H9 (cell line): ENCODE results near the gene PRKCB. TPM values are rescaled to one million over a fixed set of nuclear protein-coding genes. Genes with fewer than 3 reads are reported as not detected.

Experiments used
- DNase-seq: peaks from one replicate; pipeline ENCODE4 v3.0.0-alpha.2; 2017
- H2AFZ ChIP-seq: one replicate; pipeline ENCODE4 v1.6.1; 2013; ENCODE audit warnings: mild to moderate bottlenecking, low read length, control low read depth, moderate library complexity
- H2AK5ac ChIP-seq: 2 replicates; pipeline ENCODE4 v1.6.1; 2013; ENCODE audit warnings: low read length, control low read depth, mixed read lengths; ENCODE audit not compliant: insufficient read length
- H2BK120ac ChIP-seq: one replicate; pipeline ENCODE4 v1.6.1; 2013; ENCODE audit warnings: low read depth, mild to moderate bottlenecking, low read length, control low read depth, inconsistent platforms; ENCODE audit not compliant: poor library complexity, severe bottlenecking
- H2BK12ac ChIP-seq: 2 replicates; pipeline ENCODE4 v1.6.1; 2013; ENCODE audit warnings: low read length, control low read depth, mixed read lengths, low read depth; ENCODE audit not compliant: insufficient read length
- H2BK15ac ChIP-seq: 2 replicates; pipeline ENCODE4 v1.6.1; 2013; ENCODE audit warnings: low read depth, low read length, control low read depth
- H2BK20ac ChIP-seq: one replicate; pipeline ENCODE4 v1.6.1; 2013; ENCODE audit warnings: low read depth, mild to moderate bottlenecking, low read length, control low read depth, inconsistent platforms; ENCODE audit not compliant: poor library complexity, severe bottlenecking
- H2BK5ac ChIP-seq: 2 replicates; pipeline ENCODE4 v1.6.1; 2013; ENCODE audit warnings: low read length, control low read depth, mixed read lengths; ENCODE audit not compliant: insufficient read length
- H3K14ac ChIP-seq: 2 replicates; pipeline ENCODE4 v1.6.1; 2013; ENCODE audit warnings: low read length, control low read depth; ENCODE audit not compliant: insufficient read depth
- H3K18ac ChIP-seq: 2 replicates; pipeline ENCODE4 v1.6.1; 2013; ENCODE audit warnings: low read depth, mild to moderate bottlenecking, mixed read lengths, low read length, control low read depth; ENCODE audit not compliant: insufficient read length
- H3K23ac ChIP-seq: 2 replicates; pipeline ENCODE4 v1.6.1; 2013; ENCODE audit warnings: low read length, control low read depth, mixed read lengths, low read depth; ENCODE audit not compliant: insufficient read length
- H3K23me2 ChIP-seq: 2 replicates; pipeline ENCODE4 v1.6.1; 2013; ENCODE audit warnings: low read depth, mild to moderate bottlenecking, mixed read lengths, low read length, control low read depth; ENCODE audit not compliant: insufficient read length, poor library complexity, severe bottlenecking
- H3K27ac ChIP-seq: 2 replicates; pipeline ENCODE4 v1.5.1; 2013; ENCODE audit warnings: low read length, control low read depth, mixed read lengths, low read depth; ENCODE audit not compliant: insufficient read length
- H3K27me3 ChIP-seq: 2 replicates; pipeline ENCODE4 v1.6.1; 2013; ENCODE audit warnings: low read length, control low read depth, inconsistent platforms; ENCODE audit not compliant: insufficient read depth
- H3K4ac ChIP-seq: 2 replicates; pipeline ENCODE4 v1.6.1; 2013; ENCODE audit warnings: low read depth, mild to moderate bottlenecking, control low read depth, inconsistent platforms, low read length, moderate library complexity
- H3K4me1 ChIP-seq: 2 replicates; pipeline ENCODE4 v1.6.1; 2013; ENCODE audit warnings: low read length, control low read depth, inconsistent platforms; ENCODE audit not compliant: insufficient read depth
- H3K4me2 ChIP-seq: 2 replicates; pipeline ENCODE4 v1.6.1; 2013; ENCODE audit warnings: low read length, control low read depth, mixed read lengths; ENCODE audit not compliant: insufficient read length, insufficient read depth
- H3K56ac ChIP-seq: 2 replicates; pipeline ENCODE4 v1.6.1; 2013; ENCODE audit warnings: low read depth, mild to moderate bottlenecking, mixed read lengths, low read length, control low read depth; ENCODE audit not compliant: insufficient read length
- H3K79me1 ChIP-seq: 2 replicates; pipeline ENCODE4 v1.6.1; 2013; ENCODE audit warnings: low read depth, mild to moderate bottlenecking, moderate library complexity, low read length, control low read depth, inconsistent platforms; ENCODE audit not compliant: insufficient read depth, poor library complexity, severe bottlenecking
- H3K79me2 ChIP-seq: 2 replicates; pipeline ENCODE4 v1.6.1; 2013; ENCODE audit warnings: low read length, control low read depth, inconsistent platforms; ENCODE audit not compliant: insufficient read depth
- H3K9ac ChIP-seq: 2 replicates; pipeline ENCODE4 v1.6.1; 2013; ENCODE audit warnings: low read length, control low read depth, mixed read lengths; ENCODE audit not compliant: insufficient read length; ENCODE audit errors: extremely low read depth
- H3K9me3 ChIP-seq: one replicate; pipeline ENCODE4 v1.6.1; 2013; ENCODE audit warnings: low read depth, low read length, inconsistent platforms; ENCODE audit not compliant: control insufficient read depth
- H3T11ph ChIP-seq: one replicate; pipeline ENCODE4 v1.6.1; 2013; ENCODE audit warnings: mild to moderate bottlenecking, low read length, control low read depth, inconsistent platforms
- H4K20me1 ChIP-seq: one replicate; pipeline ENCODE4 v1.6.1; 2013; ENCODE audit not compliant: control insufficient read depth, insufficient read length, insufficient read depth
- H4K5ac ChIP-seq: 2 replicates; pipeline ENCODE4 v1.6.1; 2013; ENCODE audit warnings: low read depth, mild to moderate bottlenecking, mixed read lengths, low read length, control low read depth; ENCODE audit not compliant: insufficient read length
- H4K8ac ChIP-seq: replicated peaks from 2 replicates; pipeline ENCODE4 v1.6.1; 2013; ENCODE audit warnings: low read length, control low read depth, mixed read lengths, low read depth; ENCODE audit not compliant: insufficient read length
- H4K91ac ChIP-seq: 2 replicates; pipeline ENCODE4 v1.6.1; 2013; ENCODE audit warnings: low read depth, mild to moderate bottlenecking, moderate library complexity, mixed read lengths, low read length, control low read depth; ENCODE audit not compliant: insufficient read length
- H3K27ac Mint-ChIP-seq, 3 experiments: 2 replicates in 2 of 3; 3 replicates in 1 of 3; pipeline ENCODE4 v1.8.0; 2020 to 2021; ENCODE audit warnings: mixed read lengths in 3 of 3, mild to moderate bottlenecking in 1 of 3, moderate library complexity in 1 of 3
- H3K27me3 Mint-ChIP-seq: 2 replicates; pipeline ENCODE4 v1.8.0; 2021; ENCODE audit warnings: low read depth, mild to moderate bottlenecking, moderate library complexity, mixed read lengths
- H3K36me3 Mint-ChIP-seq, 3 experiments: 2 replicates in 2 of 3; 3 replicates in 1 of 3; pipeline ENCODE4 v1.8.0; 2020 to 2021; ENCODE audit warnings: low read depth in 3 of 3, mixed read lengths in 3 of 3; ENCODE audit not compliant: insufficient read depth in 1 of 3
- H3K4me1 Mint-ChIP-seq, 2 experiments: 2 replicates each; pipeline ENCODE4 v1.8.0; 2020; ENCODE audit warnings: mixed read lengths in 2 of 2
- H3K4me3 Mint-ChIP-seq, 2 experiments: 2 replicates in 1 of 2; 3 replicates in 1 of 2; pipeline ENCODE4 v1.8.0; 2020 to 2021; ENCODE audit warnings: mild to moderate bottlenecking in 2 of 2, mixed read lengths in 2 of 2, moderate library complexity in 1 of 2
- H3K9me3 Mint-ChIP-seq, 2 experiments: 2 replicates in 1 of 2; 3 replicates in 1 of 2; pipeline ENCODE4 v1.8.0; 2020; ENCODE audit warnings: mild to moderate bottlenecking in 2 of 2, mixed read lengths in 2 of 2, moderate library complexity in 1 of 2
- CTCF ChIP-seq: fragments of 200-600 bp; sonication (generic); conservative IDR thresholded peaks from 3 replicates; pipeline ENCODE4 v1.8.0; 2021; ENCODE audit warnings: antibody characterized with exemption, mild to moderate bottlenecking
- WGBS: extraction: QIAGEN DNeasy Blood & Tissue Kit; methylation state at CpG from one replicate; pipeline ENCODE4 v1.1.7; 2013; ENCODE audit warnings: missing lambda C conversion rate, low lambda C conversion rate, mixed read lengths; ENCODE audit not compliant: insufficient read length; ENCODE audit errors: extremely low coverage; 5-methylcytosine and 5-hydroxymethylcytosine counted together
- total RNA-seq: library from RNA; stranded (reverse); gene quantifications from 2 replicates; pipeline ENCODE4 v1.2.1, GENCODE V29; 2021

The PRKCB gene
- total RNA-seq, 1 experiment from 2014 or later: 7.0 TPM

GRCh38 chr16:23927796-23928195 lies 92.0 kb downstream of the PRKCB start:
- Mint-ChIP-seq H3K27ac (no peak overlapping the region; a peak in 1 of 7 replicates), H3K9me3 (no peaks in the 10 kb centered on the region), H3K27me3 (peaks cover 6% of the 10 kb centered on the region), H3K4me3 (no peak overlapping the region), H3K4me1 (no peaks in the 10 kb centered on the region), H3K36me3 (no peaks in the 10 kb centered on the region)
- Histone ChIP-seq H3K9ac (no peak overlapping the region), H3K4ac (no peak overlapping the region), H2BK20ac (no peak overlapping the region), H3K4me2 (no peak overlapping the region), H2BK15ac (no peak overlapping the region), H4K91ac (no peak overlapping the region), H3K23me2 (no peaks in the 10 kb centered on the region), H3K27me3 (no peaks in the 10 kb centered on the region), H3K4me1 (no peaks in the 10 kb centered on the region; the same call in 1 of the 2 replicates), H4K8ac (no peak overlapping the region), H3K27ac (no peak overlapping the region), H2BK5ac (no peak overlapping the region), H3K56ac (no peak overlapping the region), H2AK5ac (no peak overlapping the region), H3K23ac (no peak overlapping the region), H2BK12ac (no peak overlapping the region), H3K18ac (no peak overlapping the region), H2BK120ac (no peak overlapping the region), H3K9me3 (no peaks in the 10 kb centered on the region), H3K14ac (no peak overlapping the region), H3K79me1 (no peaks in the 10 kb centered on the region), H2AFZ (no peak overlapping the region), H4K20me1 (no peaks in the 10 kb centered on the region), H3K79me2 (no peaks in the 10 kb centered on the region), H3T11ph (no peak overlapping the region), H4K5ac (no peak overlapping the region)
- no CpG with 5 or more reads among the region's 4 CpGs for WGBS
- no peak for TF ChIP-seq CTCF
- DNase-seq: no peak
